DOHH2 (cell line): Measurements from ENCODE around the gene CCNA2.

Experiments
- H3F3A ChIP-seq: fragments of 200-600 bp; sonication (generic), shearing (Covaris generic); 2 replicates; pipeline ENCODE4 v1.6.0; 2016; ENCODE audit warnings: antibody characterized with exemption, mild to moderate bottlenecking; ENCODE audit not compliant: control insufficient read depth, insufficient read depth
- H3K27ac ChIP-seq: fragments of 200-600 bp; sonication (generic); 2 replicates; pipeline ENCODE4 v1.5.1; 2014; ENCODE audit warnings: low read depth, mild to moderate bottlenecking, low read length, moderate library complexity
- H3K27me3 ChIP-seq: fragments of 200-600 bp; sonication (generic); 2 replicates; pipeline ENCODE4 v1.6.1; 2014; ENCODE audit warnings: mild to moderate bottlenecking, low read length, mixed read lengths; ENCODE audit not compliant: control insufficient read depth
- H3K36me3 ChIP-seq: fragments of 200-600 bp; sonication (generic); 2 replicates; pipeline ENCODE4 v1.6.1; 2014; ENCODE audit warnings: mild to moderate bottlenecking, low read length, moderate library complexity, mixed read lengths; ENCODE audit not compliant: control insufficient read depth
- H3K4me1 ChIP-seq: fragments of 200-600 bp; sonication (generic); 2 replicates; pipeline ENCODE4 v1.6.1; 2014; ENCODE audit warnings: mild to moderate bottlenecking, low read length, mixed read lengths; ENCODE audit not compliant: control insufficient read depth
- H3K4me2 ChIP-seq: fragments of 200-600 bp; sonication (generic); 2 replicates; pipeline ENCODE4 v1.6.0; 2014; ENCODE audit warnings: mild to moderate bottlenecking, low read length, moderate library complexity
- H3K4me3 ChIP-seq: fragments of 200-600 bp; sonication (generic); 2 replicates; pipeline ENCODE4 v1.5.1; 2014; ENCODE audit warnings: mild to moderate bottlenecking, low read length, mixed read lengths
- H3K79me2 ChIP-seq: fragments of 200-600 bp; sonication (generic); 2 replicates; pipeline ENCODE4 v1.6.1; 2014; ENCODE audit warnings: mild to moderate bottlenecking, low read length, mixed read lengths; ENCODE audit not compliant: control insufficient read depth
- H3K9me2 ChIP-seq: fragments of 200-600 bp; sonication (generic); replicated peaks from 2 replicates; pipeline ENCODE4 v1.6.1; 2014; ENCODE audit warnings: mild to moderate bottlenecking, low read length, mixed read lengths; ENCODE audit not compliant: control insufficient read depth
- H3K9me3 ChIP-seq: fragments of 200-600 bp; sonication (generic); 2 replicates; pipeline ENCODE4 v1.6.1; 2014; ENCODE audit warnings: antibody characterized with exemption, low read length, mixed read lengths; ENCODE audit not compliant: control insufficient read depth, insufficient read depth
- H4K20me1 ChIP-seq: fragments of 200-600 bp; sonication (generic); 2 replicates; pipeline ENCODE4 v1.6.0; 2014; ENCODE audit warnings: low read depth, mild to moderate bottlenecking, antibody characterized with exemption, low read length, moderate library complexity; ENCODE audit not compliant: control insufficient read depth, insufficient read depth
- CTCF ChIP-seq: fragments of 200-600 bp; sonication (generic); IDR thresholded peaks from one replicate; pipeline ENCODE4 v1.5.1; 2014; ENCODE audit warnings: antibody characterized with exemption, mild to moderate bottlenecking, low read depth, low read length; ENCODE audit not compliant: poor library complexity, severe bottlenecking
- EZH2phosphoT487 ChIP-seq: fragments of 200-600 bp; sonication (generic); IDR thresholded peaks from 2 replicates; pipeline ENCODE4 v1.6.1; 2017; ENCODE audit warnings: borderline replicate concordance, mild to moderate bottlenecking, antibody characterized with exemption, low read length, moderate library complexity, mixed read lengths

The CCNA2 gene

GRCh38 chr4:121842862-121843261, 19.2 kb upstream of the CCNA2 start:
- Histone ChIP-seq H3K79me2 (no peaks in the 10 kb centered on the region), H3K9me2 (no peaks in the 10 kb centered on the region), H3K4me3 (no peak overlapping the region), H3K27ac (no peak overlapping the region), H3K27me3 (no peaks in the 10 kb centered on the region), H3K4me2 (no peak overlapping the region), H3F3A (no peaks in the 10 kb centered on the region), H3K9me3 (no peaks in the 10 kb centered on the region), H3K36me3 (peaks cover 16% of the 10 kb centered on the region), H4K20me1 (no peaks in the 10 kb centered on the region), H3K4me1 (no peaks in the 10 kb centered on the region)
- TF ChIP-seq CTCF (no peak), EZH2phosphoT487 (no peak)

GRCh38 chr4:121838136-121838535, 14.5 kb upstream of the CCNA2 start:
- no peaks in the 10 kb centered on the region; the same call in 1 of the 2 replicates for H3F3A ChIP-seq
- no peak overlapping the region for H3K27ac ChIP-seq
- H4K20me1 ChIP-seq, result no peaks in the 10 kb centered on the region
- no peak overlapping the region for H3K4me2 ChIP-seq
- H3K79me2 ChIP-seq, result no peaks in the 10 kb centered on the region
- no peaks in the 10 kb centered on the region for H3K9me2 ChIP-seq
- H3K4me1 ChIP-seq, result no peaks in the 10 kb centered on the region
- H3K4me3 ChIP-seq, result no peak overlapping the region
- TF ChIP-seq CTCF (no peak), EZH2phosphoT487 (no peak)
- H3K36me3 ChIP-seq, result peaks cover 10% of the 10 kb centered on the region
- H3K9me3 ChIP-seq, result no peaks in the 10 kb centered on the region
- no peaks in the 10 kb centered on the region for H3K27me3 ChIP-seq

GRCh38 chr4:121829511-121829910, 5.8 kb upstream of the CCNA2 start:
- H3K79me2 ChIP-seq, result no peaks in the 10 kb centered on the region
- H3K36me3 ChIP-seq, result peaks cover 8% of the 10 kb centered on the region
- H3K9me2 ChIP-seq, result no peaks in the 10 kb centered on the region
- no peaks in the 10 kb centered on the region for H4K20me1 ChIP-seq
- H3K4me1 ChIP-seq, result peaks cover 7% of the 10 kb centered on the region
- TF ChIP-seq EZH2phosphoT487 (no peak), CTCF (no peak)
- H3K4me2 ChIP-seq, result no peak overlapping the region
- no peak overlapping the region for H3K4me3 ChIP-seq
- H3K27ac ChIP-seq, result no peak overlapping the region
- no peaks in the 10 kb centered on the region for H3K27me3 ChIP-seq
- no peaks in the 10 kb centered on the region for H3K9me3 ChIP-seq
- H3F3A ChIP-seq, result peaks cover 11% of the 10 kb centered on the region; the same call in 1 of the 2 replicates

GRCh38 chr4:121827853-121828252, 4.2 kb upstream of the CCNA2 start:
- Histone ChIP-seq H3K27me3 (no peaks in the 10 kb centered on the region), H3F3A (peaks cover 11% of the 10 kb centered on the region; the same call in 1 of the 2 replicates), H3K9me2 (no peaks in the 10 kb centered on the region), H3K4me2 (no peak overlapping the region), H3K9me3 (no peaks in the 10 kb centered on the region), H4K20me1 (no peaks in the 10 kb centered on the region), H3K4me3 (no peak overlapping the region), H3K27ac (no peak overlapping the region), H3K36me3 (peaks cover 16% of the 10 kb centered on the region), H3K79me2 (peaks cover 9% of the 10 kb centered on the region), H3K4me1 (peaks cover 11% of the 10 kb centered on the region)
- TF ChIP-seq EZH2phosphoT487 (no peak), CTCF (no peak)
